Prostate gland (tissue), 2 donors: ENCODE results near the gene PCAT7. TPM values are rescaled to one million over a fixed set of nuclear protein-coding genes. Genes with fewer than 3 reads are reported as not detected.

Experiments used
- DNase-seq: peaks from one replicate; pipeline ENCODE4 v3.0.0-alpha.2; 2019; ENCODE audit warnings: low spot score
- H3K27ac ChIP-seq, 2 donors: fragments of 200-600 bp; sonication (generic); 2 replicates each; pipeline ENCODE4 v1.5.1; 2017 to 2019
- H3K27me3 ChIP-seq: fragments of 200-600 bp; sonication (generic); replicated peaks from 2 replicates; pipeline ENCODE4 v1.5.1; 2019; ENCODE audit not compliant: insufficient read depth
- H3K36me3 ChIP-seq, 2 donors: fragments of 200-600 bp; sonication (generic); 1 replicate in 1 of 2; 2 replicates in 1 of 2; pipeline versions ENCODE4 v1.5.1 to v1.8.1; 2017 to 2019
- H3K4me1 ChIP-seq: fragments of 200-600 bp; sonication (generic); replicated peaks from 2 replicates; pipeline ENCODE4 v1.5.1; 2019
- H3K4me3 ChIP-seq, 2 donors: fragments of 200-600 bp; sonication (generic); 2 replicates each; pipeline ENCODE4 v1.5.1; 2017 to 2019
- H3K9me3 ChIP-seq: fragments of 200-600 bp; sonication (generic); 2 replicates; pipeline ENCODE4 v1.5.1; 2017
- CTCF ChIP-seq, 4 experiments: fragments of 200-600 bp in 2 of 4; fragments of 450-650 bp in 2 of 4; sonication (generic) in 2 of 4; IDR thresholded peaks; 1 replicate in 3 of 4; 2 replicates in 1 of 4; pipeline ENCODE4 v1.5.1; 2016 to 2019; ENCODE audit warnings: antibody characterized with exemption in 4 of 4, mild to moderate bottlenecking in 2 of 4, moderate library complexity in 2 of 4
- POLR2A ChIP-seq: fragments of 450-650 bp; IDR thresholded peaks from one replicate; pipeline ENCODE4 v1.6.1; 2016; ENCODE audit warnings: antibody characterized with exemption, mild to moderate bottlenecking
- POLR2AphosphoS5 ChIP-seq: sonication (generic); formaldehyde crosslinking; IDR thresholded peaks from one replicate; pipeline ENCODE4 v1.6.1; 2017; ENCODE audit warnings: antibody characterized with exemption
- WGBS: methylation state at CpG from one replicate; pipeline ENCODE4 v1.1.5; 2018; 5-methylcytosine and 5-hydroxymethylcytosine counted together
- intact Hi-C: fragments of 100-400 bp; cut with DNase I; formaldehyde crosslinking; loops from one replicate; pipeline ENCODE4 v1.14.2; 2022
- small RNA-seq, 2 donors: library from RNA; depleted of rRNA; stranded (forward); fragments of <200 nt; gene quantifications; one replicate each; pipeline ENCODE3, GENCODE V24; 2016
- total RNA-seq, 2 donors: library from RNA; depleted of rRNA; stranded (reverse); fragments of >200 nt; gene quantifications; one replicate each; pipeline ENCODE4 v1.1.0, GENCODE V29; 2016

The PCAT7 gene
- total RNA-seq, 2 donors from 2014 or later, result 0.18 to 4.4 TPM

DNA sequence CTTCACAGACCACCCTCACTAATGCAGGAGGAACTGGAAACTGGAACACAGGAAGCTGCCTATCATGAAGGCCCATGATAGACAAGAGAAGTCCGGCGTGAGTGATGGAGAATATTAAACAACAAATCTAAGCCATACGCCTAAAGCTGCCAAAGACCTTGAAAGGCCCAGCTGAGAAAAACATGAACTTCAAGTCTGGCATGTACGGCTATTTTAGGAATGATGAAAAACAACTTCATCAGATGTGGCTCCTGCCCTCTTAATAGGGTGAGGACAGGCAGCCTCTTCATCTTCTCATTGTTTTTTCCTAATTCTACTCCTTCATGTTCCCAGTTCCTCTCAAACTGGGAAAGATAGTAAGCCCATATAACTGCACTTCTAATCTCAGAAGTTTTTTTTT, 64.1 kb downstream of the PCAT7 start:
- Histone ChIP-seq H3K4me3 (no peak overlapping the region), H3K9me3 (no peaks in the 10 kb centered on the region), H3K27ac (no peak overlapping the region), H3K4me1 (no peaks in the 10 kb centered on the region), H3K27me3 (no peaks in the 10 kb centered on the region), H3K36me3 (no peaks in the 10 kb centered on the region)
- WGBS, result 46% methylated on average over 4 of the region's 4 CpGs
- TF ChIP-seq POLR2A (no peak), CTCF (IDR thresholded peaks at IDR 0.05) (no peak), POLR2AphosphoS5 (no peak)
- intact Hi-C loops, result no loop called here
- DNase-seq, result no peak

Small RNAs within 50 kb of the gene (small RNA-seq; reads per million reads assigned to genes)
- 0 reads per million in 2 donors for gene RNU6-669P

Other genes with a start within 250 kb of the PCAT7 start
- under 1 TPM in 1 of 2 donors, not detected in 1; 0.40 TPM for gene NUTM2F, start 226.4 kb upstream of the PCAT7 start, total RNA-seq
- 1 to 10 TPM in 1 of 2 donors, not detected in 1; 2.0 TPM for gene FBP2, start 38.7 kb downstream of the PCAT7 start, total RNA-seq
- 10 to 100 TPM; 19.5 to 41.4 TPM for gene FBP1, start 84.4 kb downstream of the PCAT7 start, total RNA-seq
- gene AOPEP, start 171.6 kb downstream of the PCAT7 start, total RNA-seq, result 100 to 1,000 TPM; 107 to 188 TPM